ENCODE results near the gene ROPN1L.

The ROPN1L gene

DNA sequence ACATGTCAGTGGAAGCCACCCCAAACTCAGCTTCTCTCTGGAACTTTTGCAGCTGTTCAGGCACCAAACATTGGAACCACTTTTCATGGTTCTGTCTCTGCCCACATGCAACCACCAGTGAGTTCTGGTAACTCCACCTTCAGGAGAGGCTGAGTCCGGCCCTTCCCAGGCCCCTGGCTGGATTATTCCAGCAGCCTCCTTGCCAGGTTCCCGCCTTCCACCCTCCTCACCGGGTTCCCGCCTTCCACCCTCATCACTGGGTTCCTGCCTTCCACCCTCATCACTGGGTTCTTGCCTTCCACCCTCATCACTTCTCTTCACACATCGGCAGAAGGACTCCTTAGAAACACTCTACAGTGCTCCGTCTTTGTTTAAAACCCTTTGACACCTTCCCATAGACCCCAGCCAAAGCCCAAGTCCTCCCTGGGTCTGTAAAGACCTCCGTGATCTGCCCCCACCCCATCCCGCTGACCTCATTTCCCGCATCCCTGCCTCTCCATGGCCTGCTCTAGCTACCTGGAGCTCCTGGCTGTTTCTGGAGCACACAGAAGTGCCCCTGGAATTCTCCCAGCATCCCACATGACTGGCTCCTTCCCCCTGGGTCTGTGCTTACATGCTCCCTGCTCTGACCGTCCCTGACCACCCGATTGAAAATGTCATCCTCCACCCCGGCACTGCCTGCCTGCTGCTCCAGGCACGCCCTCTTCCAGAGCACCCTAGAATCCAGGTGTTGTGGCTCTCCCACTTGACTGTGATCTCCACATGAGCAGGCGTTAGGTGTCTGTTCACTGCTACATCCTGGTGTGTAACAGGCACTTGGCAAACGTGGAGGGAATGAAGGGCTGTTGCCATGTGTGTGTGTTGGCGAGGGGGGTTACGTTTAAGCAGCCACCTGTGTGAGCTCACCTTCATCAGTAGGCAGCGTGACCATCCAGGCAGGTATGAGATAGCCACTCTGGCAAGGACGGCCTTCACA is 17.7 kb downstream of the ROPN1L start:
- DNase-seq: no peak

DNA sequence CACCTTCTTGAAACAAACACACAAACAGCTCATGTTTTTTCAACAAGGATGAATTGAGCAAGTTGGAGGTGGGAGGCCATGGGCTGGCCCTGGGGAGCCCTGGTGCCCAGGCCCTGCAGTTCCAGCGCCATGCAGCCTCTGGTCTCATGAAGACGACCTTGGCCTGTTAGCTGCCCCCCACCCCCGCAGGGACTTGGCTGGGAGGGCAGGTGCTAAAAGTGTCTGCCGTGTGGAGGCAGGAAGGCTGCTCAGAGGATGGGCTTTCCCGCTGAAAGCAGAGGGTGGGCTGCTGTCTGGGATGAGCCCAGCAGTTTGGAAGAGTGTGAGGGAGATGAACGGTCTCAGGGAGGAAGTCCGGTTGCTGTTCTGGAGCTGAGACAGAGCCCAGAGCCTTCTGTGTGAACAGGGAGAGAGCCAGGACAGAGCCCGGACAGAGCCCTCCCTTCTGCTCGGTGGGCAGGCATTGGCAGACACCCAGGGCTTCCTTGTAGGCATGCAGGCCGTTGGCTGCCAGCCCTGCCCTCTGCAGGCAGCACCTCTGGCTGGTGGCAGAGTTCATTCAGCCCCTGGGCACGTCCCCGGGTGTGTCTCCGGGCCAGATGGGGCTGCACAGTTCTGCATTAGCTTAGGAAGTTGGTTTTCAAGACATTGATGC is 18.7 kb downstream of the ROPN1L start:
- no peak for DNase-seq

DNA sequence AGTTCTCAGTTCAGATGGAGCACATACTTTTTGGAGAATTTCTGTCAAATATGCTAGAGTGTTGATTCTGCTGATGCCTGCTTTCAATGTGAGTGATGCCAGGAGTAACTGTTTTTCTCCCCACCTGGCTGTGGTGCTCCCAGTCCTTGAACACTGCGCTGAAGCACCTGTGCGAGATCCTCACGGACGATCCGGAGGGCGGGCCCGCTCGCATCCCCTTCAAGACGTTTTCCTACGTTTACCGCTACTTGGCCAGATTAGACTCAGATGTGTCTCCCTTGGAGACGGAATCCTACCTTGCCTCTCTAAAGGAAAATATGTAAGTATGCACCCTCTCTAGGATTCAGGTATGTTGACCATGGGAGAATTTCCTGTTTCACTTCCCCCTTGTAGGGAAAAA is 19.4 kb downstream of the ROPN1L start:
- no peak for DNase-seq

DNA sequence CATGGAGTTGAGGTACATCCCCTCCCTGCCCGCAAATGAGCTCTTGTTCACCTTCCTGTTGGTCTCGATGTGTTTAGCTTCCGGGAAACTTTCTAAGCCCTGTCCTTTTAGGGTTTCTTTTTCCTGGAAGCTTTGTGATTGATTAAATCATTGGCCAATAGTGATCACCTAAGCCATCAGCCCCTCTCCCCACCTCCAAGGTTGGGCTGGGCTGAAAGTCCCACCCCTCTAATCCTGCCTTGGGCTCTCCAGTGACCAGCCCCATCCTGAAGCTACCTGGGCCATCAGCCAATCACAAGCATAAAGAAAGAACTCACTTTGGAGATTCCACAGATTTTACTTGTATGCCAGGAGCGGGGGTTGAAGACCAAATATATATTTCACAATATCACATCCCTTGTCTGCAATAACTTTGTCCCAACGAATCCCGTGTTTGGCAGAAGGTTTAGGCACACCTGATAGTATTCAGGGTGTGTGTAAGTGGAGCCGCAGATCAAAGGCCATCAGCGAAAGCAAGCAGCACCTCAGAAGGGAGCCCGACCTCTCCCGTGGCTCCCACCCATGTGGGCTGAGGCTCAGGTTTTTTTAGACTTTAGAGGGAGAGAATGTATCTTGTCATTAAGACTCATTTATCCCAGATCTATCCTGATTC is 20.4 kb downstream of the ROPN1L start:
- no peak for DNase-seq

DNA sequence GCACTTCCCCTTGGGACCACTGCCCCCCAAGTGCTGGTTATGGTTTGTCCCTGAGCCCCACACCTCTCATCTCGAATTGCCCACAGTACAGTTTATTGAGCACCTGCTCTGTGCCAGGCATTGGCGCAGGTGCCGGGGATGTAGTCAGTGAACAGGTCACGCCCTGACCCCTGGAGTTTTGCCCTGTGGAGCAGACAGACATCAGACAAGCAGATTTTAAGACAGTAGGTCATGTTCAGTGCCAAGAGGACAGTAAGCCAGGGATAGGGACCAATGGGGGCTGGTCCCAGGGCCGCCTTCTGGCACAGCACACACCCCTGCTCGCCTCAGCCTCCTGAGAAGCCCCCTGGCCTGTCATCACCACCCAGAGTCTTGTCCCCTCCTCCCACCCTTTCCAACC is 21.9 kb downstream of the ROPN1L start:
- DNase-seq: no peak

DNA sequence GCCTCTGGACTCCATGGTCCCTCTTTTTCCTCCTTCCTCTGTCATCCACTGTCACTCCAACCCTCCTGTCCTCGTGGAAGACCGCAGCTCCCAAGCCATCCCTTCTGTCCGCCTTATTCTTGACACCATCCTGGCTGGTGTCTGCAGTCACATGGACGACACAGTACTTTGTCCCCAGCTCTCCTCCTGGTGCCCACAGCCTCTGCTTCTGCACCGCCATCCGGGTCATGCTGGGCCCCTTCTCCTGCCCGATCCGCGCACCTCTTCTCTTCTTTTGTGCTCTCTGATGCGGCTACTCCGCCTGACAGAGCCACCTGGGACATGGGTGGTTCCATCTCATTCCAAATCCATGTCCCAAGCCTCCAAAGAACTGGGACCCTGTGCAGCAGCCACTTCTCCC is 22.5 kb downstream of the ROPN1L start:
- DNase-seq: no peak

- no peak for DNase-seq
These were observed 24.0 kb downstream of the ROPN1L start for GRCh38 chr5:10465726-10466125.

DNA sequence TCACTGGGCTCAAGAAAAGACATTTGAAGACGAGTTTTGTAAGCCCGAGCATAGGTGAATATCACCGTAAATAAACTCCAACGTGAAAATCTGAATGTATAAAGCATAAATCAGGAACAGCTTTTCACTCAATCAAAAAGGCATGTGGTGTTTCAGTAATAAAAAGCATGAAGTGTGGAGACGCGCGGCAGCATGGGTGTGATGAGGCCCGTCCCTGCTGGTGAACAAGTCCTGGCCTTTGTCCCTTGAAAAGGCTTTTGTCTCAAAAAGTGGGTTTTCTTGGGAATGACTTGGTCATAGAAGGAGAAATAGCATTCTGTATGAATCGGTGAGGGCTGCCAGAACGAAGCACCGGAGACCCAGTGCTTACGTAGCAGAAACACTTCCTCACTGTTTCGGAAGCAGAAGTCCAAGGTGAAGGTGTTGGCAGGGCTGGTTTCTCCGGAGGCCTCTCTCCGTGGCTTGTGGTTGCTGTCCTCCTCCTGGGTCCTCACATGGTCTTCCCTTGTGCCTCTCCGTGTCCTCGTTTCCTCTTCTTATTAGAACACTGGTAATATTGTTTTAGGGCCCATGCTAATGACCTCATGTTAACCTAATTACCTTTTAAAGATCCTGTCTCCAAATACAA is 24.9 kb downstream of the ROPN1L start:
- no peak for DNase-seq

DNA sequence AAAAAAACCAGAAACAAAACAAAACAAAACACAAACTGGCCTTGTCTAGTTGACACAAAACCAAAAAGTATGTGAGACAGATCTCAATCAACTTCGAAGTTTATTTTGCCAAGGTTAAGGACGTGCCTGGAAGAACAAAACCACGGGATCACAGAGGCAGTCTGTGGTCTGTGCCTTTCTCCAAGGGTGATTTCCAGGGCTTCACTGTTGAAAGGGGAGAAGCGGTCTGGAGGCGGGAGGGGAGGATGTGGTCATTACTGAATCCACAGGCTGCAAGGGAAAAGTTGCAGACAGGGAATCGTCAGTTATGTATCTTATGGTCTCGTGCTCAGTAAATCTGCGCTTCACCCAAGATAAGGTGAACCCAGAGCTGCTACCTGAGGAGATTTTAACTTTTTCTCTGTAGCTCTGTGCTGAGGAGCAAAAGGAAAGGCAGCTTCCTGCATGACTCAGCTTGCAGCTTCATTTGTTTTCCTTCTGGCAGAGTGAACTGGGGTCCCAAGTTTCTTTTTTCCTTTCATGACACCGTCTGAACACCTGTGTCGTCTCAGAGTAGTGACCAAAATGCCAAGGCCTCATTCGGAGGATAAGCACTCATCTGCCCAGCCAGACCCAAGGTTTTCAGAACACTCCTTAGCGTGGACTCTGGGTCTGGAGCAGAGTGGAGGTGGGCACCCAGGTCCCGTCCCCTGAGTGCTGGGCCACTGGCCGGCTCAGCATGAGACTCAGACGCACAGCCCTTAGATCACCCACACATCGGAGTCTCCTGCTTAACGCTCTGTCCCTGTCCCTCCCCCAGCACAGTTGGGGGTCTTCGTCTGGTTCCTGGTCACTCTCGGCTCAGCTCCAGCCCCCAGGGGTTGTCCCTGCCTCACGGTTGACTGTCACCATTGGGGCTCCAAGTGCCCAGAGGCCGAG is 25.9 kb downstream of the ROPN1L start:
- no peak for DNase-seq

- no peak for DNase-seq
These were observed 26.6 kb downstream of the ROPN1L start for GRCh38 chr5:10468256-10468655.

DNA sequence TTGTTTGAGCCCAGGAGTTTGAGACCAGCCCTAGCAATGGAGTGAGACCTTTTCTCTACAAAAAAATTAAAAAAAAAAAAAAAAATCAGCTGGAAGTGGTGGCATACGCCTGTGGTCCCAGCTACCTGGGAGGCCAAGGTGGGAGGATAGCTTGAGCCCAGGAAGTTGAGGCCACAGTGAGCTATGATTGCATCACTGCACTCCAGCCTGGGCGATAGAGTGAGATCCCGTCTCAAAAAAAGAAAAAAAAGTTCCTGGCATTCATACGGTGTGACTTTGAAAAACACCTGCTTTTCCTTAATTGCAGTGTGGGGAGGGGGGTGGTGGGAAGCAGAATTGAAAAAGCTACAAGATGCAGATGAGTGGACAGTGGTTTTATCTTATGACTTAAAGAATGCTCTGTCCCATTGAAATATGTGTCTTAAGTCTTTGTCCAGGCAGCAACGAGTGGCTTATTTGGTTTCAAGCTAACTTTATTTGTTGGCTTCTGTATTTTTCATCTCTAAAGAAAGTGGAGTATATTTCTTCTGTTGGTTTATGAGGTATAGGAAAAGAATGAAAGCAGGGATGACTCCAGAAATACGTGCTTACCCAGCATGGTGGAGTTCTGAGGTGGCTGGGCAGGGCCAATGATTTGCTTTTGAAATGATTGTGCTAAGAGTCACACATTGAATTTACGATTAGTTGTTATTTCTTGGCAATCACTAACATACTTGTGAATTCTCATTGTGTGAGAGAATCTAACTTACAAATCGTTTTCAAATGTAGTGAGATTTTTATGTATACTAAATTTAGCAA is 27.8 kb downstream of the ROPN1L start:
- DNase-seq: no peak

- DNase-seq: no peak
These were observed 29.0 kb downstream of the ROPN1L start for GRCh38 chr5:10470669-10471068.

GRCh38 chr5:10471677-10472076 is 30.0 kb downstream of the ROPN1L start:
- no peak for DNase-seq

DNA sequence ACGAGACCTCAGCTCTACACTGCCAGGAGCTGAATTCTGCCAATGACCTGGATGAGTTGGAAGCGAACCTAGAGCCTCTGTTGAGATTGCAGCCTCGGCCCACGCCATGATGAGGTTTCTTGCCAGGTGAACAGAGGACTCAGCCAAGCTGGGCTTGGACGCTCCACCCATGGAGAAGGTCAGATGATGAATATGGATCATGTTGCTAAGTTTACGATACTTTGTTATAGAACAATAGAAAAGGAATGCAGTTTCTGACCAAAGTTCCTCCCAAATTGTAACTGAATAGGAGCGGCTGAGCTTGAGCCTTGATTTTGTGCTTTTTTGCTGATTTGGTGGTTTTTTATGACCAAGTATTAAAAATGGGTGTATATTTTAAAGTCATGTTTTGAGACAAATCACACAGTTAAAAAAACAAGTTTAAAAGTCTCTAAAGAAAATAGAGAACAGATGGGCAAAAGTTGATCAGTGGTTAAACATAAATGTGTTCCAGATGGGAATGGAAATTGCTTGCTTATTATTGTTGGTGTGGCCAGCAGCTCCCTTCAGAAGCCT is 32.9 kb downstream of the ROPN1L start:
- no peak for DNase-seq

- DNase-seq: no peak
These were observed 34.4 kb downstream of the ROPN1L start for GRCh38 chr5:10475931-10476676.

DNA sequence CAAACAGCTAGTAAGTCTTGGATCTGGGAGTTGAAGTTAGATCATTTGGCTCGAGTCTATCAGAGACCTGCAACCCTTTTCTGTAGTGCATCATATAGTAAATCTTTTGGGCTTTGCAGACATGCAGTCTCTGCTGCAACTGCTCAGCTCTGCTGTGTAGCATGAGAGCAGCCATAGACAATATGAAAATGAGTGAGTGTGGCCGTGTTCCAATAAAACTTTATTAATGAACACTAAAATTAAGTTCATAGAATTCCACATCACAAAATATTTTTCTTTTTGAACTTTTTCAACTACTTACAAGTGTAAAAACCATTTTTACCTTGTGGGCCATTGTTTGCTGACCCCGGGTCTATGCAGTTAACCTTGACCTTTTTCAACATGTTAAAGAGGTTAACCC is 35.2 kb downstream of the ROPN1L start:
- no peak for DNase-seq

DNA sequence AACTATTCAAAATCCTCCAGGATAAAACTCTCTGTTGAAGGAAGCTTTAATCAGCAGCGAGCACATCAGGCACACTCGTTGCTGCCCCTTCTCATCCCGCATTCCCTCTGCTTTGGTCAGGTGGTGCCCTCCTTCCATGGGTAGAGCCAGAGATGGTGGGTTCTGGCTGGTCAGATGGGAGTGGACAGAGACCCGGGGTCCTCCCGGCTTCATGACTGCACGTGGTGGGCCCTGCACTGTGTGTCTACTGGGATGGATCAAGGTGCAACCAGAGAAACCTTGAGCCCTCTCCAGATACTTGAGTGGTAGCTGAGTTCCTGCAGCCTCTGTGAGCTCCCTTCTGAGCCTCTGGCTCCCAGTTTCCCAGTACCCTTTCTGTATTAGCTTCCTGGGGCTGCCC is 36.3 kb downstream of the ROPN1L start:
- no peak for DNase-seq

DNA sequence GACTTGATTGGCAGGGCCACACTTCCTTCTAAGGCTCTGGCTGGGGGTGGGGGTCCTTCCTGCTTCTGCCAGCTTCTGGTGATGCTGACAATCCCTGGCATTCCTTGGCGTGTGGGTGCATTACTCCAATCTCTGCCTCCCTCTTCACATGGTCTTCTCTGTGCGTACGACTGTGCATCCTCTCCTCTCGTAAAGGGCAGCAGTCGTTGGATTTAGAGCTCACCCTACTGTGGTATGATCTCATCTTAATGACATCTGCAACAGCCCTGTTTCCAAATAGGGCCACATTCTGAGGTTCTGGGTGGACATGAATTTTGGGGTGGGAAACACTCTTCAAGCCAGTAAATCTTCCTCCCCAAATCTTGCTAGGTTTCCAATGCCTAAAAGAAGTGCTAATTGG is 36.8 kb downstream of the ROPN1L start:
- no peak for DNase-seq

DNA sequence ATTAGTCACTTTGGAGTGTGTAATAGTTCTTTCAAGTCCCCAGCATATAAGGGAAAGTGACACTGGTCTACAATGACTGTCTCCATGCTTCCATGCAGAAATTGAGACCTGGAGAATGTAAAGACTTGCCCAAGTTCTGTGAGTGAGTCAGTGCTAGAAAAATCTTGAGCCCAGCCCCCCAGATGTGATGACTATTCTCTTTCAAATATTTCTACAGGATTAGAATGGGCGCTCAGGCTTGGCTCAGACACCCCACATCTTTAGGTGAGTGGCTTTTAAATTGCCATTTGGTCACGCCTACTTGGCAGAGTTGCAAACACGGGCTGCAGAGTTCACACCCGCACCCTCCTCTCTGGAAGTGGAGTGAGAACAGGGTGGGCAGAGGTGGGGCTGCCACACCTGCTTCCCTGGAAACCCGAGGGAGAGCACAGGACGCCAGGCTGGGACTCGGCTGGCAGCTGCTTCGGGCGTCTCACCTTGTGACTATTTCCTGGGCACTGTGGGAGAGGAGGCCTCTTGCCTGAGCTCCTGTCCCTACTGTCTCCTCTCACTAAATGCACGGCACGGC is 37.6 kb downstream of the ROPN1L start:
- DNase-seq: no peak

Data from stimulated activated CD8-positive, alpha-beta memory T cell treated with anti-CD3 and anti-CD28 coated beads, Interleukin-4, amount 100 ng/mL, for 48 hours (primary cell).